Measurements from ENCODE around the gene DRD1.

The DRD1 gene

DNA sequence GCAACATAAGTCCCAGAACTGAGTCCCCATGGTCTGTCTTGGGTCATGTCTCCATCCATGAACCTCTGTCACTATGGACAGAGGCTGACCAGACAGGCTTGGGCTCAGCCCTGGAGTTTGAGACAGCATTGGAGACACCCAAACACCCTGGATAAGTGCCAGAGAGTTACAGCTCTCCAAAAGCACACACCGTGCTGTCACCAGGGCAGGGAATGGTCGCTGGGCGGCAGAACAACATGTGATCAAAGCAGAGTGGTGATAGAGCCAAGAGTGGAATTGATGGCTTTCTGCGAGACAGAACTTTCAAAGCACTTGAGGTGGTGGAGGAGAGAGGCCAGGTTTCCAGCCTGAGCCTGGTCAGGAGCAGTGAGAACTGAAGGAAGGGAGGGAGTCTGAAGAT is 50.1 kb downstream of the DRD1 start:
- no peak for DNase-seq (ENCODE audit: low read depth)
- TF ChIP-seq, protein P1, sequence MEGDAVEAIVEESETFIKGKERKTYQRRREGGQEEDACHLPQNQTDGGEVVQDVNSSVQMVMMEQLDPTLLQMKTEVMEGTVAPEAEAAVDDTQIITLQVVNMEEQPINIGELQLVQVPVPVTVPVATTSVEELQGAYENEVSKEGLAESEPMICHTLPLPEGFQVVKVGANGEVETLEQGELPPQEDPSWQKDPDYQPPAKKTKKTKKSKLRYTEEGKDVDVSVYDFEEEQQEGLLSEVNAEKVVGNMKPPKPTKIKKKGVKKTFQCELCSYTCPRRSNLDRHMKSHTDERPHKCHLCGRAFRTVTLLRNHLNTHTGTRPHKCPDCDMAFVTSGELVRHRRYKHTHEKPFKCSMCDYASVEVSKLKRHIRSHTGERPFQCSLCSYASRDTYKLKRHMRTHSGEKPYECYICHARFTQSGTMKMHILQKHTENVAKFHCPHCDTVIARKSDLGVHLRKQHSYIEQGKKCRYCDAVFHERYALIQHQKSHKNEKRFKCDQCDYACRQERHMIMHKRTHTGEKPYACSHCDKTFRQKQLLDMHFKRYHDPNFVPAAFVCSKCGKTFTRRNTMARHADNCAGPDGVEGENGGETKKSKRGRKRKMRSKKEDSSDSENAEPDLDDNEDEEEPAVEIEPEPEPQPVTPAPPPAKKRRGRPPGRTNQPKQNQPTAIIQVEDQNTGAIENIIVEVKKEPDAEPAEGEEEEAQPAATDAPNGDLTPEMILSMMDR (IDR thresholded peaks at IDR 0.05; ENCODE audit: low read length, missing control alignments) = no peak

DNA sequence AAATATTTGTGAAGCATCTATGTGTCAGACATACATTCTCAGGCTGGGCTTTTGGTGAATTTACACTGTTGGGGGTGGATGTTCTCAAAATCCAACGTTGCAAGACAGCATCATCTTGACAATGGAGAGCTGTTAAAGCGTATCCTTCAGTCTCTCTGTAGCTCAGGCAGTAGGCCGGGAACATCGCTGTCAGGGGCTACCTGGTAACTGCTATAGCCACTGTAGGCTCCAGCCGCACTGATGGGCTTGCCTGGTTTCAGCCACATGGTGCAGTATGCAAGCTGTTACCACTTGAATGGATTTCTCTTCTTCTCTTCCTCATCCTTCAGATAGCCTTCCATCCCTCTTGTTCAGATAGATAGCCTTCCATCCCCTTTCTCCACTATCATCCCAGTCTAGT is 51.7 kb downstream of the DRD1 start:
- TF ChIP-seq, protein P1 (IDR thresholded peaks at IDR 0.05; ENCODE audit: low read length, missing control alignments) = no peak
- no peak for DNase-seq (ENCODE audit: low read depth)
- no peak overlapping the region for H3K4me3 ChIP-seq (replicated peaks; ENCODE audit: low read depth, low read length)

More for the DNA sequence above, 50.1 kb downstream of the DRD1 start:
- H3K4me3 ChIP-seq (replicated peaks; ENCODE audit: low read depth, low read length) = no peak overlapping the region

DNA sequence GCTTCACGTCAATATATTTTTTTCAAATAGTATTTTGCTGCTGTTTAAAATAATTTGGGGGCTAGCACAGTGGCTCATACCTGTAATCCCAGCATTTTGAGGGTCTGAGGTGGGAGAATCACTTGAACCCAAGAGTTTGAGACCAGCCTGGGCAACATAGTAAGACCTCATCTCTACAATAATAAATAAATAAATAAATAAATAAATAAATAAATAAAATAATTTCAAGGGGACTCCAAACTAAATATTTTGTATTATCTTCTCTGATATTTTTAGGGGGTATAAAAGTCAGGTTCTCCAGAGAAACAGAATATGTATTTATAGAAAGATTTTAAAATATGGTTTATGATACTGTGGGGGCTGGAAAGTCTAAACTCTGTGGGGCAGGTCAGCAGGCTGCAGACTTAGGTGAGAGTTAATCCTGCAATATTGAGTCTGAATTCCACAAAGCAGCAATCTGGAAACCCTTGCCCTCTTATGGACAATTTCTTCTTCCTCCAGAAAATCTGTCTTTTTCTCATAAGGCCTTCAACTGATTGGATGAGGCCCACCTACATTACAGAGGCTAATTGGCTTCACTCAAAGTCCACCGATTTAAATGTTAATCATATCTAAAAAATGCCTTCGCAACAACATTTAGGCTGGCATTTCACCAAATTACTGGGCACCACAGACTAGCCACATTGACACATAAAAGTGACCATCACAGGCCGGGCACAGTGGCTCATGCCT is 53.5 kb downstream of the DRD1 start:
- DNase-seq (ENCODE audit: low read depth) = no peak
- TF ChIP-seq, protein P1 (IDR thresholded peaks at IDR 0.05; ENCODE audit: low read length, missing control alignments) = no peak
- no peak overlapping the region for H3K4me3 ChIP-seq (replicated peaks; ENCODE audit: low read depth, low read length)
